Measurements from ENCODE around the gene TMEM178B.

Gene TMEM178B

DNA sequence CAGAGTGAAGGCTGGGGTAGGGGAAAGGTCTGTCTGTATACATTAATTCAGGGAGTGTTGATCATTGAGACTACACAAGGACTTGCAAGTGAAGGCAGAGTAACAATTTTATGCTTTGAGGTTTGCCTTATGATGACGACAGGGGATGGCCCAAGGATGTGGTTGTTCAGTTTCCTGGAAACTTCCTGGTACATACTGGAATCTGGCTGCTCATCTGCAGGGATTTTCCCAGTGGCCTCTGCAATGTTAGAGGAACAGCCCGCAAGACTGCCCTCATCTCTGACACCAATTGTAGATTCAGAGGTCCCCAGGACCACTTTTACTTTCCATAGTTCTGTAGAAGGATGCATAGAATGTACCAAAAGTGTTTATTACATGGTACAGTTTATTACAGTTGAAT, 189.6 kb downstream of the TMEM178B start:
- Histone ChIP-seq H3K27me3 (ENCODE audit: control insufficient read depth, insufficient read depth, low read length) (no peaks in the 10 kb centered on the region), H3K36me3 (ENCODE audit: control insufficient read depth, insufficient read depth, low read length) (no peaks in the 10 kb centered on the region), H3K9me3 (ENCODE audit: control insufficient read depth, insufficient read depth, low read length) (no peaks in the 10 kb centered on the region), H3K4me3 (ENCODE audit: low read depth, low read length) (no peak overlapping the region), H3K4me1 (ENCODE audit: control insufficient read depth, insufficient read depth, low read length) (no peaks in the 10 kb centered on the region), H3K9ac (ENCODE audit: low read depth, low read length) (no peak overlapping the region)

DNA sequence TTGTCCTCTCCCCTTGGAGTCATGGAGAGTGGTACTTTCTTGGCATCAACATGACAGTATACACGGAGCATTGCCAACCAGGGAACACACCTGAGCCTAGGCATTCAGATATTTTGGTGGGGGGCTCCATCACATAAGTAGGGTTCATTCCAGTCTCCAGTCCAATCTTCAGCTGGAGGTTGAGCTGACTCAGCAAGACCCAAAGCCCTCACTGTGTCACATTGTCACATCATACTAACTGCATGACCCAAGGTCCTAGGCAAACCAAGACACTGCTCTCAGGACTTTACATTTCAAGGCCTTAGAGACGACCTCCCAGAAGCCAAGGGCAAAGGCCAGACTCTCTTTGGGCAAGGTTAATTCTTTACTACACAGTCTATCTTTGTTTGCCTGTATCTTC, 190.1 kb downstream of the TMEM178B start:
- Histone ChIP-seq H3K4me3 (ENCODE audit: low read depth, low read length) (no peak overlapping the region), H3K9me3 (ENCODE audit: control insufficient read depth, insufficient read depth, low read length) (no peaks in the 10 kb centered on the region), H3K4me1 (ENCODE audit: control insufficient read depth, insufficient read depth, low read length) (no peaks in the 10 kb centered on the region), H3K9ac (ENCODE audit: low read depth, low read length) (no peak overlapping the region), H3K27me3 (ENCODE audit: control insufficient read depth, insufficient read depth, low read length) (no peaks in the 10 kb centered on the region), H3K36me3 (ENCODE audit: control insufficient read depth, insufficient read depth, low read length) (no peaks in the 10 kb centered on the region)

DNA sequence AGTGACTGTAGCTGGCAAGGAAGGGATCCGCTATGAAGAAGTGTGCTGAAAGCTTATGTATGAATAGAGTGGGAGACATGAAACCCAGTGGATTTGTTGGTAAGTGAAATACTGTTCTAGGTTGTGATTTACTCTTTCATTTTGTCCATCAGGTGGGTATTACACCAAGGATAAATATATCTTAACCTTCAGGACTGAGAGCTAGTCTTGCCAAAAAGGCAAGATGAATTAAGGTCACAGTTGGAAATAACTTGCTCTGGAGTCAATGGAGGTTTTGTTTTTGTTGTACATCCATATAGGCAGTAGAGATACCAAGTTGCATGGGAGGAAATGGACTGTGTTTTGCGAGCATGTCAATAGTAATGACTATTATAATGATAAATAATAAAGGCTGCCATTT, 190.6 kb downstream of the TMEM178B start:
- Histone ChIP-seq H3K4me1 (ENCODE audit: control insufficient read depth, insufficient read depth, low read length) (no peaks in the 10 kb centered on the region), H3K9me3 (ENCODE audit: control insufficient read depth, insufficient read depth, low read length) (no peaks in the 10 kb centered on the region), H3K36me3 (ENCODE audit: control insufficient read depth, insufficient read depth, low read length) (no peaks in the 10 kb centered on the region), H3K4me3 (ENCODE audit: low read depth, low read length) (no peak overlapping the region), H3K27me3 (ENCODE audit: control insufficient read depth, insufficient read depth, low read length) (no peaks in the 10 kb centered on the region), H3K9ac (ENCODE audit: low read depth, low read length) (no peak overlapping the region)

DNA sequence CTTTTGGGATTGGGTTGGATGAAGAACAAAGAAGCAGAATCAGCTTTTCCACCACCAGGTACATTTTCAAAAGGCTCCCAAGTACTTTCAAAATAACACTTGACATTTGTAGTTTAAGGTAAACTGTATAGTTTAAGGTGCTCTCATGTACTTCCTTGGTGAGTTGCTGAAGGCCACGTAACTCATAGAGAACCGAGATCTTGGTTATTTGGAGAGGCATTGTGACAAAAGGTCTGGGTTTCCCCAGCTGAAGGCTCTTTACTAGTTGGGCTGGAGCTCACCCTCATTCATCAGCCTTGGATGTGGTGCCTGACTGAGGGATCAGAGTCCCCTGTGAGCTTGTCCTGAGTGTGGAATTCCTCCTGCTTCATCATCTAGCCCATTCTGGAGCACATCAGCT, 191.8 kb downstream of the TMEM178B start:
- H3K4me1 ChIP-seq (ENCODE audit: control insufficient read depth, insufficient read depth, low read length), result no peaks in the 10 kb centered on the region
- no peaks in the 10 kb centered on the region for H3K36me3 ChIP-seq (ENCODE audit: control insufficient read depth, insufficient read depth, low read length)
- no peak overlapping the region for H3K9ac ChIP-seq (ENCODE audit: low read depth, low read length)
- H3K4me3 ChIP-seq (ENCODE audit: low read depth, low read length), result no peak overlapping the region
- no peaks in the 10 kb centered on the region for H3K27me3 ChIP-seq (ENCODE audit: control insufficient read depth, insufficient read depth, low read length)
- no peaks in the 10 kb centered on the region for H3K9me3 ChIP-seq (ENCODE audit: control insufficient read depth, insufficient read depth, low read length)

DNA sequence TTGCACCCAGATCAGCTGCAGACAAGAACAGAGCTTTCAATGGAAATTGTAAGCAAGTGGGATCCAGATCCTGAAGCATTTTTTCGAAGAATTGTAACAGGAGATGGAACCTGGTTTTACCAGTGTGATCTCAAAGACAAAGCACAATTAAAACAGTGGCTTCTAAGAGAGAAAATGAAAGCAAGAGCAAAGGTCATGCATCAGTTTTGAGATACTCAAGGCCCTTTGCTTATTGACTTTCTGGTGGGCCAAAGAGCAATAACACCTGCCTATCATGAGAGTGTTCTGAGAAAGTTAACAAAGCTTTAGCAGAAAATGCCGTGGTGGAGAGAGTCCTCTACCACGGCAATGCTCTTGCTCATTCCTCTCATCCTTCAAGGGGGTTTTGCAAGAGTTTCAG, 194.8 kb downstream of the TMEM178B start:
- no peaks in the 10 kb centered on the region for H3K36me3 ChIP-seq (ENCODE audit: control insufficient read depth, insufficient read depth, low read length)
- H3K4me3 ChIP-seq (ENCODE audit: low read depth, low read length), result no peak overlapping the region
- H3K4me1 ChIP-seq (ENCODE audit: control insufficient read depth, insufficient read depth, low read length), result no peaks in the 10 kb centered on the region
- no peaks in the 10 kb centered on the region for H3K9me3 ChIP-seq (ENCODE audit: control insufficient read depth, insufficient read depth, low read length)
- H3K27me3 ChIP-seq (ENCODE audit: control insufficient read depth, insufficient read depth, low read length), result no peaks in the 10 kb centered on the region
- H3K9ac ChIP-seq (ENCODE audit: low read depth, low read length), result no peak overlapping the region

DNA sequence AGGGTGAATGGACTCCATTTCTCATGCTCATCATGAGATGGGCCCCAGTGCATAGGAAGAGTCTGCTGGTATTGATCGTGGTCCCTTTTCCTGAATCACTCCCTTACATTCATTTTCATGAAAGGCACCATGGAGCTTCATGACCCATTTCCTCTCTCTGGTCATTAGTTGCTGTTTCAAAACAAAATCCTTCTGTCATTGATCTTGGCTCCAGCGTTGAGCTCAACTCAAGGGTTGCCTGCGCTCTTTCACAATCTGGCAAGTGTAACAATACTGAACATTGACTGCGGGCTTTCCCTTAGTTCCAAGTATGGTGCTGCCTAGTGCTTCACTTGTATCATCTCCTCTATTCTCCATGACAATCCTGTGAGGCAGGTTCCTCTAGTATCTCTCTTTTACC, 197.6 kb downstream of the TMEM178B start:
- Histone ChIP-seq H3K9ac (ENCODE audit: low read depth, low read length) (no peak overlapping the region), H3K36me3 (ENCODE audit: control insufficient read depth, insufficient read depth, low read length) (no peaks in the 10 kb centered on the region), H3K27me3 (ENCODE audit: control insufficient read depth, insufficient read depth, low read length) (no peaks in the 10 kb centered on the region), H3K4me3 (ENCODE audit: low read depth, low read length) (no peak overlapping the region), H3K4me1 (ENCODE audit: control insufficient read depth, insufficient read depth, low read length) (no peaks in the 10 kb centered on the region), H3K9me3 (ENCODE audit: control insufficient read depth, insufficient read depth, low read length) (no peaks in the 10 kb centered on the region)

DNA sequence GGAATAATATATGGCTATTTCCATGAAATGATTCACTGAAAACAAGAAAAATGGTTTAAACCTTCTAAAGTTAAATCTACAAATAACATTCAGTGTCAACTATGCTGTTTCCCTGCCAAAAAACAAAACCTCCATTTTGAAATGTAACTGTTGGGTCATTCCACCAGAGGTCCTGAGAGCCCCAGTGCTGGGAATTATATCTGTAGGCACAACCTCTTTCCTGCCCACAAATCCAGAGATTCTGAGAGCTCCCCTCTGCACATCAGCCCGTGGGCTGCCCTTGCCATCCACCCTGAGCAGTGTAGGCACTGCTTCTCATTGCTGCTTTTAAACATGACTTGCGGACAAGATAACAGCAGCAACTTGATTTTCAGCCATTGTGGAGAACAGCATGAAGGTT, 198.6 kb downstream of the TMEM178B start:
- Histone ChIP-seq H3K27me3 (ENCODE audit: control insufficient read depth, insufficient read depth, low read length) (no peaks in the 10 kb centered on the region), H3K4me3 (ENCODE audit: low read depth, low read length) (no peak overlapping the region), H3K4me1 (ENCODE audit: control insufficient read depth, insufficient read depth, low read length) (no peaks in the 10 kb centered on the region), H3K9me3 (ENCODE audit: control insufficient read depth, insufficient read depth, low read length) (no peaks in the 10 kb centered on the region), H3K36me3 (ENCODE audit: control insufficient read depth, insufficient read depth, low read length) (no peaks in the 10 kb centered on the region), H3K9ac (ENCODE audit: low read depth, low read length) (no peak overlapping the region)

DNA sequence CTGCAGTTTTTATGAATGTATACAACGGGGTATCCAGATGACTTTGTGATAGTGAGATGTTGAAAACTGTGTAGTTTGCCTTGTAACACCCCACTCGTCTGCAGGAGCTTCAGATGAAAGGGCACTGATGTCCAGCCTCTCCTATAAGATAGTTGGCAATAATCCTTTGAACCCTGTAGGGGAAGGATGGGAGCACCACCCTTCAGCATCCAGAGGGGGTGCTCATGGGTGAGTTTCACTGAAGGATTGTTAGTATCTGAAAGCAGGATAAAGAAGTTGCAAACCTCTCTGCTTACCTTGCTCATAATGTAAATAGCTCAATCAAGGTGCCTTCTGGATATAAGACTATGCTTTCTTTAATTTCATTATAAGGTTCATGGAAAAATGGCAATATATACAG, 201.5 kb downstream of the TMEM178B start:
- no peak overlapping the region for H3K4me3 ChIP-seq (ENCODE audit: low read depth, low read length)
- no peaks in the 10 kb centered on the region for H3K4me1 ChIP-seq (ENCODE audit: control insufficient read depth, insufficient read depth, low read length)
- H3K9me3 ChIP-seq (ENCODE audit: control insufficient read depth, insufficient read depth, low read length), result no peaks in the 10 kb centered on the region
- H3K9ac ChIP-seq (ENCODE audit: low read depth, low read length), result no peak overlapping the region
- no peaks in the 10 kb centered on the region for H3K27me3 ChIP-seq (ENCODE audit: control insufficient read depth, insufficient read depth, low read length)
- no peaks in the 10 kb centered on the region for H3K36me3 ChIP-seq (ENCODE audit: control insufficient read depth, insufficient read depth, low read length)

DNA sequence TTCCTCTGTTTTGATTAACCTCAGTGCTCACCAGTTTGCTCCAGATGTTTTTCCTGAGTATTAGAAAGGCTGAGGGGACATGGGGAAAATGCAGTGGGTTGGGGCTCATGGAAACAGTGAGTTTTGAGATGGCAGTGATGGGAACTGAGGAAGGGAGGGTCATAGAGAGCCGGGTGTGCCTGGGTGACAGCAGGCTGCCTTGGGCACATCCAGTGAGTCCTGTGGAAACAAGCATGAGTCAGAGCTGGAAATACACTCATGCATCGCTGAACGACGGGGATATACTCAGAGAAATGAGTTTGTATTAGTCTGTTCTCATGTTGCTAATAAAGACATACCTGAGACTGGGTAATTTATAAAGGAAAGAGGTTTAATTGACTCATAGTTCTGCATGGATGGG, 202.2 kb downstream of the TMEM178B start:
- H3K9me3 ChIP-seq (ENCODE audit: control insufficient read depth, insufficient read depth, low read length), result no peaks in the 10 kb centered on the region
- H3K36me3 ChIP-seq (ENCODE audit: control insufficient read depth, insufficient read depth, low read length), result no peaks in the 10 kb centered on the region
- H3K27me3 ChIP-seq (ENCODE audit: control insufficient read depth, insufficient read depth, low read length), result no peaks in the 10 kb centered on the region
- no peak overlapping the region for H3K4me3 ChIP-seq (ENCODE audit: low read depth, low read length)
- no peaks in the 10 kb centered on the region for H3K4me1 ChIP-seq (ENCODE audit: control insufficient read depth, insufficient read depth, low read length)
- no peak overlapping the region for H3K9ac ChIP-seq (ENCODE audit: low read depth, low read length)

DNA sequence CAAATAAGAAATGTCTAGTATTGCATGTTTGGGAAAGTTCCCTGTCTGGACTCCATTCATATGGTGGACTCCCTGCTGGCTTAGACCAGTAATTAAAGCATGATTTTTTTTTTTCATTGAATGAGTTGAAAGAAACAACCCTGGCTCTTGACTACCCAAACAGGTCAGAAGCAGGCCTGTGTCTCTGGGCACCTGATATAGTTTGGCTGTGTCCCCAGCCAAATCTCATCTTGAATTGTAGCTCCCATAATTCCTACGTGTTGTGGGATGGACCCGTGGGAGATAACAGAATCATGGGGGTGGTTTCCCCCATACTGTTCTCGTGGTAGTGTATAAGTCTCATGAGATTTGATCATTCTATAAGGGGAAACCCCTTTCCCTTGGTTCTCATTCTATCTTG, 206.2 kb downstream of the TMEM178B start:
- H3K9me3 ChIP-seq (ENCODE audit: control insufficient read depth, insufficient read depth, low read length), result no peaks in the 10 kb centered on the region
- no peaks in the 10 kb centered on the region for H3K4me1 ChIP-seq (ENCODE audit: control insufficient read depth, insufficient read depth, low read length)
- no peaks in the 10 kb centered on the region for H3K36me3 ChIP-seq (ENCODE audit: control insufficient read depth, insufficient read depth, low read length)
- no peak overlapping the region for H3K4me3 ChIP-seq (ENCODE audit: low read depth, low read length)
- no peak overlapping the region for H3K9ac ChIP-seq (ENCODE audit: low read depth, low read length)
- H3K27me3 ChIP-seq (ENCODE audit: control insufficient read depth, insufficient read depth, low read length), result no peaks in the 10 kb centered on the region

DNA sequence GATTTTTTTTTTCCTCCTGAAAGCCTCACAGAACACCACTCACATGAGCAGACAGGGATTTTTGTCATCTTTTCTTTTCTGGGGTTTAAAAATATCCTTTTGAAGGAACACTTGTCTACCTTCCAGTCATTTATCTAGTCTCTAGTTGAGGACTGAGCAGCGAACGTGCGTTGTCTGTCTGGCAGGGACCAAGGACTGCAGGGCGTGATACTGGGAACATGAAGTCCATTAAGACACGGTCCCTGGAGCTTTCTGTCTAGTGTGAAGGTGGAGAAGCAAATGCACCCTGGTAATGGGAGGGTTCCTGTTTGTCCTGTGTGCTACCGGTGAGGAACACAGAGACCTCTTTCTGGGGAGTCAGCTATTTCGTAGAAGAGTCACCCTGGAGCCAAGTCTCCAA, 207.4 kb downstream of the TMEM178B start:
- Histone ChIP-seq H3K27me3 (ENCODE audit: control insufficient read depth, insufficient read depth, low read length) (no peaks in the 10 kb centered on the region), H3K36me3 (ENCODE audit: control insufficient read depth, insufficient read depth, low read length) (no peaks in the 10 kb centered on the region), H3K4me3 (ENCODE audit: low read depth, low read length) (no peak overlapping the region), H3K9ac (ENCODE audit: low read depth, low read length) (no peak overlapping the region), H3K9me3 (ENCODE audit: control insufficient read depth, insufficient read depth, low read length) (no peaks in the 10 kb centered on the region), H3K4me1 (ENCODE audit: control insufficient read depth, insufficient read depth, low read length) (no peaks in the 10 kb centered on the region)

DNA sequence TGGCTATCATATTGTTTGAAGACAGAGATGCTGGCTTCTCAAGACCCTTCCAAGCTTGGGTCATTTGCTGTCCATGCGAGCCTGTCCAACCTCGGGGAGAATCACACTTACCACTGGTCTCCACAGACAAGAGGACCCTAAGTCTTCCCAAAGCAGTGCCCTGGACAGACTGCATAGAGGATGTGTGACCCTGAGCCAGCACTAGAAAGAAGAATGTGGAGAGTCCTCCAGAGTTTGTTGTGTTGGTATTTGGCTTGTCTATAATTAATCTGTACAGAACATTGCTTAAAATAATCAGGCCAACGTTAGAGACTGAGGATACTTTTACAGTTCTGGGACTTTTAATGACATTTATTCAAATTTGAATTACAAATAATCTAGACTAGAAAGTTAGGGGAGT, 212.7 kb downstream of the TMEM178B start:
- no peaks in the 10 kb centered on the region for H3K36me3 ChIP-seq (ENCODE audit: control insufficient read depth, insufficient read depth, low read length)
- H3K27me3 ChIP-seq (ENCODE audit: control insufficient read depth, insufficient read depth, low read length), result no peaks in the 10 kb centered on the region
- H3K4me3 ChIP-seq (ENCODE audit: low read depth, low read length), result no peak overlapping the region
- H3K9me3 ChIP-seq (ENCODE audit: control insufficient read depth, insufficient read depth, low read length), result no peaks in the 10 kb centered on the region
- no peaks in the 10 kb centered on the region for H3K4me1 ChIP-seq (ENCODE audit: control insufficient read depth, insufficient read depth, low read length)
- no peak overlapping the region for H3K9ac ChIP-seq (ENCODE audit: low read depth, low read length)

DNA sequence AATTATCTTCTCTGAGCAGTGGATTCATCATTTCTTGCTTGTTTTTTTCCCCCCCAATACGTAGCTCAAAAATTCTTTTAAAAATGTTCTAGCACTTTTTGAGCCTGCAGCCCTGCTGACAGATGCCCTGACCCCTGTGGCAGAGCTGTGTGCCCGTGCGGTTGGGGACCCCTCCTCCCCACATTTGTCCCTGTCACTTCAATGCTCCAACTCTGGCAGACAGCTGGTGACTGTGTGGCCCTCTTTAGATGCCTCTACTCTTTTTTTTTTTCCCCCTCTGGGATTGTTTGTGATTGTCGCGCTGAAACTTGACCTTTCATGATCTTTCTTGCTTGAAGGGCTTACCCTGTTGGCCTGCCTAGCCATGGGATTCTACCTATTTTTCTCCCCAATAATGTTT, 214.1 kb downstream of the TMEM178B start:
- H3K4me3 ChIP-seq (ENCODE audit: low read depth, low read length), result no peak overlapping the region
- no peaks in the 10 kb centered on the region for H3K4me1 ChIP-seq (ENCODE audit: control insufficient read depth, insufficient read depth, low read length)
- no peaks in the 10 kb centered on the region for H3K9me3 ChIP-seq (ENCODE audit: control insufficient read depth, insufficient read depth, low read length)
- no peaks in the 10 kb centered on the region for H3K27me3 ChIP-seq (ENCODE audit: control insufficient read depth, insufficient read depth, low read length)
- no peak overlapping the region for H3K9ac ChIP-seq (ENCODE audit: low read depth, low read length)
- no peaks in the 10 kb centered on the region for H3K36me3 ChIP-seq (ENCODE audit: control insufficient read depth, insufficient read depth, low read length)
